GM04504 (cell line): ENCODE results near the gene ZNF888.
A peak's percentile ranks its signal among the peaks of the same experiment; 100 is the strongest.
"Not testable (repeated sequence)": the region's sequence is repeated elsewhere in the genome, so short reads cannot be mapped to it uniquely, and the experiment has no call there.

Experiments
- DNase-seq: peaks from one replicate; pipeline ENCODE4 v3.0.0-alpha.2; 2012; ENCODE audit warnings: low read depth

Gene ZNF888

GRCh38 chr19:52871466-52871865, 51.8 kb downstream of the ZNF888 start:
- no peak for DNase-seq

- not testable (repeated sequence) for DNase-seq
These were observed 55.2 kb downstream of the ZNF888 start for GRCh38 chr19:52868031-52868430.

DNA sequence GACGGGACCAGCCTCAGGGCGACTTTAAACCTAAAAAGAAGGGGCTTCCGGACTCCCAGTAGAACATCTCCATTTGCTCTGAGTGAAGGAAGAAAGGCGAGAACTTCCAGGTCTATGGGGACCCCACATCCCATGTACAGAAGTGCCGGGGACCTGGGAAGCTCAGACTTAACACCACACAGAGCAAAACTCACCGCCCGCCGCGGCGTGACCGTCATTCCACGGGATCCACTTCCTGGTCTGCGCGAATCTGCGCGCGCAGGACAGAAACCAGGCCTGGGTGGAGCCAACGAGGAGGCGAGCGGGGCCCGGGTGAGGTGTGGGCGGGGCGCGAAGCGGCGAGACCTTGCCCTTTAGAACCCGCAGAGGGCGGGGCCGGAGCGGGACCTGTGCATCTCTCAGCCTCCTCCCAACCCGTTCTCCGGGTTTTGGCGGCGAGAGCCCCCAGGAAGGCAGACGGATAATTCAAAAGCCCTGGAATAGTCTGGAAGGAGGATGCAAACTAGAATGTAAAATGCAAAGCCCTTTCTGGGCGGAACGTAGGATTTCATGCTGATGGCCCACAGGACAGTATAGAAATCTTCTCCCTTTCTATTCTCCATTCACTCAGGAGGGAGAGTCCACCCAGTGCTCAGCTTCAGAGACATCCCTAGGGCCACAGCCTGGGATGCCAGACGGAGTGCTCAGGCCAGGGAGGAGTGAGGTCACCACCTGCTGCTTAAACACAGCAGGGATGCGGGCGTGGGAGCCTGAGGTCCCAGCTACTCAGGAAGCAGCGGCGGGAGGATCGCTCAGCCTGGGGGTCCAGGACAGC, 65.6 kb downstream of the ZNF888 start, which contains the start of gene ZNF468:
TSS of gene ZNF468 (minus strand) at position 242 of the 814 bp plus-strand sequence. CDS start 3,347 bp downstream, outside the sequence.
- peak; percentile 27 for DNase-seq

DNA sequence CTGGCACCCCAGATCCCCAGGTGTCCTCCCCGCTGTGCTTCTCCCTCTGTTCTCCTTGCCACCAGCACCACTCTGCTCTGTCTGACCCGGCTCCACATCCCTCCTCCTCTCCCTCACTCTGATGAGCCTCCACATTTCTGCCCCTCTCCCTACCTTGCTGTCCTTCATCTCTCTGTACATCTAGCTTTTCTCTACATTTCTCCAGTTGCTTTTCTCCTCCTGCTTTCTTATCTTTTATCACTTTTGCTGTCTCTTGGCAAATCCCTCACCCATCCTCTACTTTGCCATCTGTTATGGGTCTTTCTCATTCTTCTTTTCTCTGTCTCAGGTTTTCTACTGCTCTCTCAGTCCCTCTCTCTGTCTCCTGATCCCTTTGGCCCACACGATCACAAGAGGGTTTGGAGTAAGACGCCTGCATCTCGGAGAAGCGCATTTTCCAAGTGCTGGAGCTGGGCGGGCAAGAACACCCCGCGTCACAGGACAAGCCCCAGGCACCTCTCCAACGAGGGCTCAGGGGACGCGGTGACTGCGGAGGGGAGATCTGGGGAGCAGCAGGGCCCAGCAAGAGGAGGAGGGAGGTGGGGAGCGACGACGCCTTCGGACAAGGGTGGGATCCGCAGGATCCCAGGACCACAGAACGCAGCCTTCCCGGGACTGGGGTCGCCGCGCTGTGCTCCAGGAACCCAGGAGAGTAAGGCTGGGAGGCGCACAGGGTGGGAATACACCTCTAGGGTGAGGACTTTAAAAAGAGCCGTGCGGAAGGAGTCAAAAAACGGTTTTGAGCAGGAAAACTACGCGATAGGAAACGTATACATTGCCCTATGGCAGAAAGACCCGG, 66.5 kb downstream of the ZNF888 start:
- not testable (repeated sequence) for DNase-seq
